ENCODE results near the gene C16orf96.

C16orf96 gene

GRCh38 chr16:4591191-4591590 is 35.1 kb downstream of the C16orf96 start:
- no peak overlapping the region for H2AFZ ChIP-seq (ENCODE audit: low read length)

GRCh38 chr16:4591706-4592470 is 35.7 kb downstream of the C16orf96 start:
- H3K27ac ChIP-seq (ENCODE audit: low read length) = no peak overlapping the region
- TF ChIP-seq CTCF (IDR thresholded peaks at IDR 0.05; ENCODE audit: low read length) (no peak), EZH2 (optimal IDR thresholded peaks at IDR 0.05; ENCODE audit: low read depth, low read length) (no peak), EZH2phosphoT487 (IDR thresholded peaks at IDR 0.05; ENCODE audit: low read length) (no peak)
- H3K4me1 ChIP-seq (ENCODE audit: low read length) = no peaks in the 10 kb centered on the region
- H4K20me1 ChIP-seq (ENCODE audit: insufficient read depth, low read length) = no peaks in the 10 kb centered on the region
- no peaks in the 10 kb centered on the region for H3K9me2 ChIP-seq (replicated peaks; ENCODE audit: insufficient read depth, low read length)
- DNase-seq = no peak
- no peak overlapping the region for H2AFZ ChIP-seq (ENCODE audit: low read length)
- H3K9ac ChIP-seq (ENCODE audit: low read length) = no peak overlapping the region
- no peaks in the 10 kb centered on the region for H3F3A ChIP-seq (ENCODE audit: insufficient read depth, low read length)
- no peaks in the 10 kb centered on the region for H3K9me3 ChIP-seq (replicated peaks; ENCODE audit: insufficient read depth, low read length)
- no peaks in the 10 kb centered on the region for H3K36me3 ChIP-seq (replicated peaks; ENCODE audit: insufficient read depth, low read length)
- H3K4me2 ChIP-seq (ENCODE audit: low read depth, low read length) = no peak overlapping the region
- H3K79me2 ChIP-seq (ENCODE audit: low read length) = no peaks in the 10 kb centered on the region
- peaks cover 29% of the 10 kb centered on the region for H3K27me3 ChIP-seq (replicated peaks; ENCODE audit: insufficient read depth, low read length)
- H3K4me3 ChIP-seq (ENCODE audit: low read length) = no peak overlapping the region

More at GRCh38 chr16:4591191-4591590, 35.1 kb downstream of the C16orf96 start:
- Histone ChIP-seq H3K9me2 (replicated peaks; ENCODE audit: insufficient read depth, low read length) (no peaks in the 10 kb centered on the region), H3K79me2 (ENCODE audit: low read length) (no peaks in the 10 kb centered on the region), H3K27me3 (replicated peaks; ENCODE audit: insufficient read depth, low read length) (peaks cover 22% of the 10 kb centered on the region), H3K4me1 (ENCODE audit: low read length) (no peaks in the 10 kb centered on the region), H3K4me3 (ENCODE audit: low read length) (no peak overlapping the region), H3K9ac (ENCODE audit: low read length) (no peak overlapping the region), H3K9me3 (replicated peaks; ENCODE audit: insufficient read depth, low read length) (no peaks in the 10 kb centered on the region), H3F3A (ENCODE audit: insufficient read depth, low read length) (no peaks in the 10 kb centered on the region), H3K4me2 (ENCODE audit: low read depth, low read length) (no peak overlapping the region), H4K20me1 (ENCODE audit: insufficient read depth, low read length) (no peaks in the 10 kb centered on the region), H3K27ac (ENCODE audit: low read length) (no peak overlapping the region), H3K36me3 (replicated peaks; ENCODE audit: insufficient read depth, low read length) (no peaks in the 10 kb centered on the region)
- no peak for DNase-seq
- no peak for TF ChIP-seq CTCF (IDR thresholded peaks at IDR 0.05; ENCODE audit: low read length)
- no peak for TF ChIP-seq EZH2 (optimal IDR thresholded peaks at IDR 0.05; ENCODE audit: low read depth, low read length)
- TF ChIP-seq EZH2phosphoT487 (IDR thresholded peaks at IDR 0.05; ENCODE audit: low read length) = no peak

- H4K20me1 ChIP-seq (ENCODE audit: insufficient read depth, low read length) = no peaks in the 10 kb centered on the region
- no peaks in the 10 kb centered on the region for H3K36me3 ChIP-seq (replicated peaks; ENCODE audit: insufficient read depth, low read length)
- no peaks in the 10 kb centered on the region for H3F3A ChIP-seq (ENCODE audit: insufficient read depth, low read length)
- H3K79me2 ChIP-seq (ENCODE audit: low read length) = no peaks in the 10 kb centered on the region
- H3K9me2 ChIP-seq (replicated peaks; ENCODE audit: insufficient read depth, low read length) = no peaks in the 10 kb centered on the region
- H3K9ac ChIP-seq (ENCODE audit: low read length) = no peak overlapping the region
- no peak for DNase-seq
- no peak overlapping the region for H3K4me3 ChIP-seq (ENCODE audit: low read length)
- H3K27me3 ChIP-seq (replicated peaks; ENCODE audit: insufficient read depth, low read length) = peaks cover 41% of the 10 kb centered on the region
- no peak overlapping the region for H3K4me2 ChIP-seq (ENCODE audit: low read depth, low read length)
- H3K4me1 ChIP-seq (ENCODE audit: low read length) = no peaks in the 10 kb centered on the region
- H3K27ac ChIP-seq (ENCODE audit: low read length) = no peak overlapping the region
- H3K9me3 ChIP-seq (replicated peaks; ENCODE audit: insufficient read depth, low read length) = no peaks in the 10 kb centered on the region
- TF ChIP-seq EZH2 (optimal IDR thresholded peaks at IDR 0.05; ENCODE audit: low read depth, low read length) (no peak), CTCF (IDR thresholded peaks at IDR 0.05; ENCODE audit: low read length) (no peak), EZH2phosphoT487 (IDR thresholded peaks at IDR 0.05; ENCODE audit: low read length) (no peak)
- H2AFZ ChIP-seq (ENCODE audit: low read length) = no peak overlapping the region
Observed at GRCh38 chr16:4593086-4593485, 36.9 kb downstream of the C16orf96 start.

Measured in MM.1S (cell line).